ENCODE results near the gene ATXN7L3. TPM values are rescaled to one million over a fixed set of nuclear protein-coding genes. Genes with fewer than 3 reads are reported as not detected.
A peak's percentile ranks its signal among the peaks of the same experiment; 100 is the strongest.

ATXN7L3 gene
- total and polyA plus RNA-seq, 9 of the 15 experiments (the other 6 are each of a cell fraction or from before 2014, with no cell fraction given) = 0.62 to 66.1 (median 33.2) TPM

DNA sequence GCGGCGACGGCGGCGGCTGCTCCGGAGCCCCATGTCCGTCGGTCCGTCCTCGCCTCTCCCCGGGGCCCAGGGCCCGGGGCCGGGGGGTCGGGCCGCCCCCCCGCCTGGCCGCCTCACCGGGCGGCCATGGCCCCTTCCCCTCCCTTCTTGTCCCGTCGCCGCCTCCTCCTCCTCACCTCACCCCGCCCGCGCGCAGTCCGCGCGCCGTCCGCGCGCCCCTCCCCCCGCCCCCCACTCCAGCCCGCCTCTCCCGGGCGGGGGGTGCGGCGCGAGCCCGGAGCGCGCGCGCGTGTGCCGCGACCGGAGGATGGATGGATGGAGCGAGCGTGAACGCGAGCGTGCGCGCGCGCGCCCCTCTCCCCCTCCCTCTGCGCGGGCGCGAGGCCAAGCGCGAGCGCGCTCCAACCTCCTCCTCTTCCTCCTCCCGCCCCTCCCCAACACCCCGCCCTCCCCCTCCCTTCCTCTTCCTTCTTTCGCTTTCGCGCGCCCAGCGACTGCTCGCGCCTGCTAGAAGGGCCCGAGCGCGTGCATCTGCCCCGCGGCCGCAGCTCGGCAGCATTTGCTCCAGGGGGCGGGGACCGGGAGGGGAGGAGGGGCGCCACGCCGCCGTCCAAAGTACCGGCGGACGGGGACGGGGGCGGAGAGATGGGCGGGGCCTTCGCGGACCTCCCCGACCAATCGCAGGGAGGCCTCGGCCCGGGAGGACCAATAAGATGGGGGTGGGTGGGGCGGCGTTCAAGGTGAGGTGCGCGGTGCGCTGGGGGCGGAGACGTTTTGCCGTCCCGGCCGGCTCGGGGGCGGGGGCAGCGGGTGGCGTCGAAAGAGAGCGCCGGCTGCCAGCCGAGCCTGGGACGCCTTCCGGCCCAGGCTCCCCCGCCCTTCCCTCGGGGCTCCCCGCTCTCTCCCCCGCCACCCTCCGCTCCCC is at the start of gene ATXN7L3 (continued):
- TF ChIP-seq ZNF274 (IDR thresholded peaks at IDR 0.05; ENCODE audit: borderline replicate concordance, low read depth, low read length) (no peak), HDAC6 (IDR thresholded peaks at IDR 0.05; ENCODE audit: low read depth, low read length) (no peak), TAF1 (IDR thresholded peaks at IDR 0.05; ENCODE audit: control insufficient read depth, extremely low read depth, insufficient read depth, low read length, severe bottlenecking) (peak; percentile 49), NCOA6 (IDR thresholded peaks at IDR 0.05) (no peak), ESRRA (IDR thresholded peaks at IDR 0.05; ENCODE audit: borderline replicate concordance, low read depth) (no peak), GATA2 (CRISPR knock-in tag; IDR thresholded peaks at IDR 0.05) (no peak), RFX5 (IDR thresholded peaks at IDR 0.05; ENCODE audit: low read depth, low read length) (no peak), RCOR1 (IDR thresholded peaks at IDR 0.05; ENCODE audit: borderline replicate concordance in 1 of 2, low read depth in 2 of 2, low read length in 2 of 2) (0 out of 4 replicates have a peak, but pooled peaks of 1 of the 2 experiments have one; percentile 19), ZNF41 (CRISPR knock-in tag; conservative IDR thresholded peaks at IDR 0.05) (no peak)
- TF ChIP-seq, protein P1, sequence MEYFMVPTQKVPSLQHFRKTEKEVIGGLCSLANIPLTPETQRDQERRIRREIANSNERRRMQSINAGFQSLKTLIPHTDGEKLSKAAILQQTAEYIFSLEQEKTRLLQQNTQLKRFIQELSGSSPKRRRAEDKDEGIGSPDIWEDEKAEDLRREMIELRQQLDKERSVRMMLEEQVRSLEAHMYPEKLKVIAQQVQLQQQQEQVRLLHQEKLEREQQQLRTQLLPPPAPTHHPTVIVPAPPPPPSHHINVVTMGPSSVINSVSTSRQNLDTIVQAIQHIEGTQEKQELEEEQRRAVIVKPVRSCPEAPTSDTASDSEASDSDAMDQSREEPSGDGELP (CRISPR knock-in tag; IDR thresholded peaks at IDR 0.05; ENCODE audit: borderline replicate concordance) = no peak; the same call in 1 of the 2 replicates
- TF ChIP-seq, protein P2, sequence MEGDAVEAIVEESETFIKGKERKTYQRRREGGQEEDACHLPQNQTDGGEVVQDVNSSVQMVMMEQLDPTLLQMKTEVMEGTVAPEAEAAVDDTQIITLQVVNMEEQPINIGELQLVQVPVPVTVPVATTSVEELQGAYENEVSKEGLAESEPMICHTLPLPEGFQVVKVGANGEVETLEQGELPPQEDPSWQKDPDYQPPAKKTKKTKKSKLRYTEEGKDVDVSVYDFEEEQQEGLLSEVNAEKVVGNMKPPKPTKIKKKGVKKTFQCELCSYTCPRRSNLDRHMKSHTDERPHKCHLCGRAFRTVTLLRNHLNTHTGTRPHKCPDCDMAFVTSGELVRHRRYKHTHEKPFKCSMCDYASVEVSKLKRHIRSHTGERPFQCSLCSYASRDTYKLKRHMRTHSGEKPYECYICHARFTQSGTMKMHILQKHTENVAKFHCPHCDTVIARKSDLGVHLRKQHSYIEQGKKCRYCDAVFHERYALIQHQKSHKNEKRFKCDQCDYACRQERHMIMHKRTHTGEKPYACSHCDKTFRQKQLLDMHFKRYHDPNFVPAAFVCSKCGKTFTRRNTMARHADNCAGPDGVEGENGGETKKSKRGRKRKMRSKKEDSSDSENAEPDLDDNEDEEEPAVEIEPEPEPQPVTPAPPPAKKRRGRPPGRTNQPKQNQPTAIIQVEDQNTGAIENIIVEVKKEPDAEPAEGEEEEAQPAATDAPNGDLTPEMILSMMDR (IDR thresholded peaks at IDR 0.05 in 2 of 3, conservative IDR thresholded peaks at IDR 0.05 in 1 of 3; ENCODE audit: insufficient read depth in 2 of 3, low read depth in 1 of 3, low read length in 3 of 3) = no peak
- TF ChIP-seq, protein P3, sequence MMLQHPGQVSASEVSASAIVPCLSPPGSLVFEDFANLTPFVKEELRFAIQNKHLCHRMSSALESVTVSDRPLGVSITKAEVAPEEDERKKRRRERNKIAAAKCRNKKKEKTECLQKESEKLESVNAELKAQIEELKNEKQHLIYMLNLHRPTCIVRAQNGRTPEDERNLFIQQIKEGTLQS (IDR thresholded peaks at IDR 0.05) = no peak
- TF ChIP-seq, protein P3 (CRISPR knock-in tag; conservative IDR thresholded peaks at IDR 0.05) = no peak
- TF ChIP-seq, protein P4, sequence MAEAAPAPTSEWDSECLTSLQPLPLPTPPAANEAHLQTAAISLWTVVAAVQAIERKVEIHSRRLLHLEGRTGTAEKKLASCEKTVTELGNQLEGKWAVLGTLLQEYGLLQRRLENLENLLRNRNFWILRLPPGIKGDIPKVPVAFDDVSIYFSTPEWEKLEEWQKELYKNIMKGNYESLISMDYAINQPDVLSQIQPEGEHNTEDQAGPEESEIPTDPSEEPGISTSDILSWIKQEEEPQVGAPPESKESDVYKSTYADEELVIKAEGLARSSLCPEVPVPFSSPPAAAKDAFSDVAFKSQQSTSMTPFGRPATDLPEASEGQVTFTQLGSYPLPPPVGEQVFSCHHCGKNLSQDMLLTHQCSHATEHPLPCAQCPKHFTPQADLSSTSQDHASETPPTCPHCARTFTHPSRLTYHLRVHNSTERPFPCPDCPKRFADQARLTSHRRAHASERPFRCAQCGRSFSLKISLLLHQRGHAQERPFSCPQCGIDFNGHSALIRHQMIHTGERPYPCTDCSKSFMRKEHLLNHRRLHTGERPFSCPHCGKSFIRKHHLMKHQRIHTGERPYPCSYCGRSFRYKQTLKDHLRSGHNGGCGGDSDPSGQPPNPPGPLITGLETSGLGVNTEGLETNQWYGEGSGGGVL (CRISPR knock-in tag; IDR thresholded peaks at IDR 0.05) = no peak
- TF ChIP-seq, protein P5, sequence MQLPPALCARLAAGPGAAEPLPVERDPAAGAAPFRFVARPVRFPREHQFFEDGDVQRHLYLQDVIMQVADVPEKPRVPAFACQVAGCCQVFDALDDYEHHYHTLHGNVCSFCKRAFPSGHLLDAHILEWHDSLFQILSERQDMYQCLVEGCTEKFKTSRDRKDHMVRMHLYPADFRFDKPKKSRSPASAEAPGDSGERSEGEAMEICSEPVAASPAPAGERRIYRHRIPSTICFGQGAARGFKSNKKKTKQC (CRISPR knock-in tag; IDR thresholded peaks at IDR 0.05) = no peak
- TF ChIP-seq, protein P6, sequence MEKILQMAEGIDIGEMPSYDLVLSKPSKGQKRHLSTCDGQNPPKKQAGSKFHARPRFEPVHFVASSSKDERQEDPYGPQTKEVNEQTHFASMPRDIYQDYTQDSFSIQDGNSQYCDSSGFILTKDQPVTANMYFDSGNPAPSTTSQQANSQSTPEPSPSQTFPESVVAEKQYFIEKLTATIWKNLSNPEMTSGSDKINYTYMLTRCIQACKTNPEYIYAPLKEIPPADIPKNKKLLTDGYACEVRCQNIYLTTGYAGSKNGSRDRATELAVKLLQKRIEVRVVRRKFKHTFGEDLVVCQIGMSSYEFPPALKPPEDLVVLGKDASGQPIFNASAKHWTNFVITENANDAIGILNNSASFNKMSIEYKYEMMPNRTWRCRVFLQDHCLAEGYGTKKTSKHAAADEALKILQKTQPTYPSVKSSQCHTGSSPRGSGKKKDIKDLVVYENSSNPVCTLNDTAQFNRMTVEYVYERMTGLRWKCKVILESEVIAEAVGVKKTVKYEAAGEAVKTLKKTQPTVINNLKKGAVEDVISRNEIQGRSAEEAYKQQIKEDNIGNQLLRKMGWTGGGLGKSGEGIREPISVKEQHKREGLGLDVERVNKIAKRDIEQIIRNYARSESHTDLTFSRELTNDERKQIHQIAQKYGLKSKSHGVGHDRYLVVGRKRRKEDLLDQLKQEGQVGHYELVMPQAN (IDR thresholded peaks at IDR 0.05; ENCODE audit: borderline replicate concordance) = no peak

Measured in K562 (cell line).